WTC11 (cell line): ENCODE data around the gene CHRNE. TPM values are rescaled to one million over a fixed set of nuclear protein-coding genes. Genes with fewer than 3 reads are reported as not detected.

Experiments used
- ATAC-seq: fragments of 200-7000 bp; cut with Tn5 transposase; 2 replicates; pipeline ENCODE4 v1.10.0; 2021; ENCODE audit warnings: mild to moderate bottlenecking, moderate library complexity
- CTCF ChIA-PET: fragments of 300-600 bp; sonication (Branson Sonifier 250); formaldehyde crosslinking; loops from one replicate; lab custom pipeline; 2021; ENCODE audit warnings: antibody characterized with exemption; lab: Charles Lee
- POLR2A ChIA-PET: fragments of 350-600 bp; sonication (Branson Sonifier 250); formaldehyde crosslinking; loops from one replicate; lab custom pipeline; 2021; ENCODE audit warnings: antibody characterized with exemption; lab: Charles Lee
- DNase-seq: peaks from one replicate; pipeline ENCODE4 v3.0.0; 2021; ENCODE audit warnings: low spot score
- H3K27ac Mint-ChIP-seq: 2 replicates; pipeline ENCODE4 v1.8.0; 2021; ENCODE audit warnings: mixed read lengths
- H3K27me3 Mint-ChIP-seq: 2 replicates; pipeline ENCODE4 v1.8.0; 2021; ENCODE audit warnings: low read depth, mild to moderate bottlenecking, moderate library complexity, mixed read lengths
- H3K36me3 Mint-ChIP-seq: 2 replicates; pipeline ENCODE4 v1.8.0; 2021; ENCODE audit warnings: mixed read lengths
- H3K4me1 Mint-ChIP-seq: 2 replicates; pipeline ENCODE4 v1.8.0; 2022; ENCODE audit warnings: mixed read lengths
- H3K4me3 Mint-ChIP-seq: 2 replicates; pipeline ENCODE4 v1.8.0; 2021; ENCODE audit warnings: mild to moderate bottlenecking, moderate library complexity, mixed read lengths
- H3K9me3 Mint-ChIP-seq: 2 replicates; pipeline ENCODE4 v1.8.0; 2021; ENCODE audit warnings: mixed read lengths
- AFF4 ChIP-seq: sonication (generic); formaldehyde crosslinking; IDR thresholded peaks from 2 replicates; pipeline ENCODE4 v1.8.1; 2023; ENCODE audit warnings: mild to moderate bottlenecking, missing genetic modification reagents, borderline replicate concordance
- CDX4 ChIP-seq: fragments of 250-450 bp; sonication (Bioruptor Pico); IDR thresholded peaks from 2 replicates; pipeline ENCODE4 v1.9.0; 2021; ENCODE audit warnings: moderate library complexity, mild to moderate bottlenecking, inconsistent platforms, borderline replicate concordance
- CREM ChIP-seq: sonication (generic); formaldehyde crosslinking; IDR thresholded peaks from 2 replicates; pipeline ENCODE4 v1.8.1; 2022; ENCODE audit warnings: mild to moderate bottlenecking, missing genetic modification reagents, moderate library complexity
- ELF4 ChIP-seq: sonication (generic); formaldehyde crosslinking; IDR thresholded peaks from 2 replicates; pipeline ENCODE4 v1.8.1; 2022; ENCODE audit warnings: low read depth, mild to moderate bottlenecking, moderate library complexity, missing genetic modification reagents
- ETV6 ChIP-seq: sonication (generic); formaldehyde crosslinking; IDR thresholded peaks from 2 replicates; pipeline ENCODE4 v1.8.1; 2022; ENCODE audit warnings: mild to moderate bottlenecking, missing genetic modification reagents
- FOXK1 ChIP-seq: sonication (generic); formaldehyde crosslinking; IDR thresholded peaks from 2 replicates; pipeline ENCODE4 v1.8.0; 2022; ENCODE audit warnings: mild to moderate bottlenecking, moderate library complexity, missing genetic modification reagents
- FOXP4 ChIP-seq: sonication (generic); formaldehyde crosslinking; IDR thresholded peaks from 2 replicates; pipeline ENCODE4 v1.8.0; 2022; ENCODE audit warnings: mild to moderate bottlenecking, missing genetic modification reagents
- GABPB1 ChIP-seq: sonication (generic); formaldehyde crosslinking; IDR thresholded peaks from 2 replicates; pipeline ENCODE4 v1.8.1; 2023; ENCODE audit warnings: mild to moderate bottlenecking, missing genetic modification reagents
- HMGA2 ChIP-seq: fragments of 250-450 bp; sonication (Bioruptor Pico); IDR thresholded peaks from 2 replicates; pipeline ENCODE4 v1.4.0; 2021; ENCODE audit warnings: mild to moderate bottlenecking, moderate library complexity
- IRF1 ChIP-seq: sonication (generic); formaldehyde crosslinking; IDR thresholded peaks from 2 replicates; pipeline ENCODE4 v1.8.0; 2023; ENCODE audit warnings: missing genetic modification reagents
- MXD4 ChIP-seq: fragments of 250-450 bp; sonication (Bioruptor Pico); IDR thresholded peaks from 2 replicates; pipeline ENCODE4 v1.8.0; 2021; ENCODE audit warnings: mild to moderate bottlenecking, moderate library complexity, borderline replicate concordance
- NFATC4 ChIP-seq: fragments of 250-450 bp; sonication (Bioruptor Pico); IDR thresholded peaks from 2 replicates; pipeline ENCODE4 v1.9.0; 2021; ENCODE audit warnings: mild to moderate bottlenecking
- NFE2L1 ChIP-seq: sonication (generic); formaldehyde crosslinking; IDR thresholded peaks from 2 replicates; pipeline ENCODE4 v1.8.1; 2023; ENCODE audit warnings: missing genetic modification reagents
- RELA ChIP-seq: sonication (generic); formaldehyde crosslinking; IDR thresholded peaks from 2 replicates; pipeline ENCODE4 v1.8.1; 2022; ENCODE audit warnings: missing genetic modification reagents, mild to moderate bottlenecking, borderline replicate concordance
- TEAD4 ChIP-seq: sonication (generic); formaldehyde crosslinking; IDR thresholded peaks from 2 replicates; pipeline ENCODE4 v1.8.0; 2022; ENCODE audit warnings: mild to moderate bottlenecking, missing genetic modification reagents
- TP53 ChIP-seq: sonication (generic); formaldehyde crosslinking; IDR thresholded peaks from 2 replicates; pipeline ENCODE4 v1.8.1; 2023; ENCODE audit warnings: mild to moderate bottlenecking, missing genetic modification reagents
- ZNF121 ChIP-seq: sonication (generic); formaldehyde crosslinking; IDR thresholded peaks from 2 replicates; pipeline ENCODE4 v1.8.0; 2023; ENCODE audit warnings: missing genetic modification reagents
- ZNF281 ChIP-seq: sonication (generic); formaldehyde crosslinking; IDR thresholded peaks from 2 replicates; pipeline ENCODE4 v1.8.0; 2023; ENCODE audit warnings: mild to moderate bottlenecking, missing genetic modification reagents
- ZNF512 ChIP-seq: sonication (generic); formaldehyde crosslinking; IDR thresholded peaks from 2 replicates; pipeline ENCODE4 v1.8.1; 2022; ENCODE audit warnings: missing genetic modification reagents, borderline replicate concordance
- total RNA-seq: library from RNA; stranded (reverse); gene quantifications from 3 replicates; pipeline ENCODE4 v1.2.3, GENCODE V29; 2021

The CHRNE gene
- total RNA-seq, 1 experiment from 2014 or later: 0.70 TPM

- TF ChIP-seq IRF1 (CRISPR knock-in tag) (no peak), CDX4 (CRISPR knock-in tag) (no peak), TP53 (CRISPR knock-in tag) (no peak), GABPB1 (CRISPR knock-in tag) (no peak), CREM (no peak), ZNF121 (no peak)
- TF ChIP-seq, all 79 proteins: peak for 0
Observed at GRCh38 chr17:4856271-4856936, 46.5 kb downstream of the CHRNE start (continued).

GRCh38 chr17:4854111-4854681, 48.7 kb downstream of the CHRNE start:
- Mint-ChIP-seq H3K4me3 (no peak overlapping the region), H3K36me3 (no peaks in the 10 kb centered on the region), H3K27me3 (no peaks in the 10 kb centered on the region), H3K9me3 (no peaks in the 10 kb centered on the region), H3K27ac (peak overlapping the region; percentile 82), H3K4me1 (peaks cover 74% of the 10 kb centered on the region)
- CTCF ChIA-PET: interaction anchor here (1.0 kb wide), 1 partner anchor 64 kb away, joined by 3 read pairs; no protein-coding TSS in a partner anchor
- DNase-seq (no peak), ATAC-seq (peak; percentile 8; the same call in 1 of the 2 replicates)
- POLR2A ChIA-PET: no interaction called here
- TF ChIP-seq ZNF281 (CRISPR knock-in tag) (no peak), RELA (CRISPR knock-in tag) (no peak), NFATC4 (CRISPR knock-in tag) (no peak), FOXP4 (CRISPR knock-in tag) (no peak), NFE2L1 (CRISPR knock-in tag) (no peak), TEAD4 (CRISPR knock-in tag) (no peak), ETV6 (no peak), HMGA2 (CRISPR knock-in tag) (no peak), AFF4 (CRISPR knock-in tag) (no peak), MXD4 (CRISPR knock-in tag) (no peak), FOXK1 (no peak), ZNF512 (no peak), ELF4 (no peak)
